GM12873 (cell line): Measurements from ENCODE around the gene RYR2.

Experiments
- TF ChIP-seq, protein P1 (sequence below): IDR thresholded peaks from 2 replicates; pipeline ENCODE4 v1.5.1; 2012; ENCODE audit warnings: low read depth, mild to moderate bottlenecking, moderate library complexity, low read length, control low read depth; ENCODE audit not compliant: insufficient read depth; ENCODE audit errors: missing control alignments

RYR2 gene

DNA sequence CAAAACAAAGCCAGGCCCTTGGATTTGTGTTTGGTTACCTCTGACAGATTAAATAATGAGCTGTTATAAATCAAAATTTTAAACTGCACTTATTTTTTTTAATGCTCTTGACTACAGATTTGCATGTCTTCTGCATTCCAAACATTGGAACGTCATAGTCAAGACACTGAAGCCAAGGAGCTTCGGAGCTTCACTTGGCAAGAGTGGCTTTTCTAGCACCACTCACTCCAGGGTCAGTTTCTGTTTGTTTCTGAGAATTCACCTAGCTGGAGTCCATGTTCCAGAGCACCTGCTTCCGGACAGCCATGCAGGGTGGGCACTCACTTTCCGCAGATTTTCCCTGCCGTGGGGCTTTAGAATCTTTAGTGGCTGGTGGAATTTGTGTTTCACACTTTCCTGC, 645.8 kb downstream of the RYR2 start:
- TF ChIP-seq, protein P1, sequence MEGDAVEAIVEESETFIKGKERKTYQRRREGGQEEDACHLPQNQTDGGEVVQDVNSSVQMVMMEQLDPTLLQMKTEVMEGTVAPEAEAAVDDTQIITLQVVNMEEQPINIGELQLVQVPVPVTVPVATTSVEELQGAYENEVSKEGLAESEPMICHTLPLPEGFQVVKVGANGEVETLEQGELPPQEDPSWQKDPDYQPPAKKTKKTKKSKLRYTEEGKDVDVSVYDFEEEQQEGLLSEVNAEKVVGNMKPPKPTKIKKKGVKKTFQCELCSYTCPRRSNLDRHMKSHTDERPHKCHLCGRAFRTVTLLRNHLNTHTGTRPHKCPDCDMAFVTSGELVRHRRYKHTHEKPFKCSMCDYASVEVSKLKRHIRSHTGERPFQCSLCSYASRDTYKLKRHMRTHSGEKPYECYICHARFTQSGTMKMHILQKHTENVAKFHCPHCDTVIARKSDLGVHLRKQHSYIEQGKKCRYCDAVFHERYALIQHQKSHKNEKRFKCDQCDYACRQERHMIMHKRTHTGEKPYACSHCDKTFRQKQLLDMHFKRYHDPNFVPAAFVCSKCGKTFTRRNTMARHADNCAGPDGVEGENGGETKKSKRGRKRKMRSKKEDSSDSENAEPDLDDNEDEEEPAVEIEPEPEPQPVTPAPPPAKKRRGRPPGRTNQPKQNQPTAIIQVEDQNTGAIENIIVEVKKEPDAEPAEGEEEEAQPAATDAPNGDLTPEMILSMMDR = no peak

DNA sequence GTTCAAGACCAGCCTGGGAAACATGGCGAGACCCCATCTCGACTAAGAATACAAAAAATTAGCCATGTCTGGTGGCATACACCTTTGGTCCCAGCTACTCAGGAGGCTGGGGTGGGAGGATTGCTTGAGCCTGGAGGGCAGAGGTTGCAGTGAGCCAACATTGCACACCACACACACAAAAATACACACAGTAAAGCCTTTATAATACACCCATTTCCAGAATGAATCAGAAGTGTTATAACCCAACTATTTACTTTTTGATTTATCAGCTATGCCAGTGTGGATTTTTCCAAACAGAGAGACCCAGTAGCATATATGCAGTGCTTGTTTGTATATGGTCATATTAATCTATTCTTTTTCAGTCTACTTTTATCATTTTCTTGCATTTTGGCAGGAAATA, 648.7 kb downstream of the RYR2 start:
- TF ChIP-seq, protein P1 = no peak

DNA sequence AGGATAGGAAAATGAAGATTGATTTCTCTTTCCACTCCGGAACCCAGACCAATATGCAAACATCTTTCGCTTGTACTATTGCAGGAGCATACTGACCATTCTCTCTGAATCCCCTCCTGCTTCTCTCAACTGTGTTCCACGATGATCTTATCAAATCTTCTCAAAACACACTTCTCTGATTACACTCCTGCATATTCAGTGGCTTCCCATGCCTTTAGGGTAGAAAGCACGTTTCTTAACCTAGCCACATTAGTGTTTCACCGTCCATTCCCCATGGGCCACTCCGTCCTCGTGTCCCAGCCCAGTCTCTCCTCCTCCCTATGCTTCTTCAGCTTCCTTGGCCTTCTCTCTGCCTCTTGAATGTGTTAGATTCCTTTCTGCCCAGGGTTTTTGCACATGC, 650.3 kb downstream of the RYR2 start:
- TF ChIP-seq, protein P1 = no peak

DNA sequence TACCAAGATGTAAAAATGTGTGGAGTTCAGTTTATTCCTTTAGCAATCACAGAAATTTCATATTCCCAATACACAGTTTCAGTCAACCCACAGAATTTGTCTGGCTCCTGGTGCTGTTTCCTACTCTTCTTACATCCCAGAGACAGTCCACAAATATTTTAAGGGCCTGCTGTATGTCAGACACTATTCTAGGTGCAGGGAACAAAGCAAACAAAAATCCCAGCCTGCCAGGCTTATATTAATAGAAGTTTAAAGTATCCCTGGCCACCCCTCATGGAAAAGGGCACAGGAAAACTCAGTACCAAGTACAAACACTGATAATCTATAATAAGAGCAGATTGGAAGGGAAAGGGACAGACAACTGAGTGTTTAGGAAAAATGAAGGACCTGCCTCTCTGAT, 653.9 kb downstream of the RYR2 start:
- TF ChIP-seq, protein P1 = no peak

DNA sequence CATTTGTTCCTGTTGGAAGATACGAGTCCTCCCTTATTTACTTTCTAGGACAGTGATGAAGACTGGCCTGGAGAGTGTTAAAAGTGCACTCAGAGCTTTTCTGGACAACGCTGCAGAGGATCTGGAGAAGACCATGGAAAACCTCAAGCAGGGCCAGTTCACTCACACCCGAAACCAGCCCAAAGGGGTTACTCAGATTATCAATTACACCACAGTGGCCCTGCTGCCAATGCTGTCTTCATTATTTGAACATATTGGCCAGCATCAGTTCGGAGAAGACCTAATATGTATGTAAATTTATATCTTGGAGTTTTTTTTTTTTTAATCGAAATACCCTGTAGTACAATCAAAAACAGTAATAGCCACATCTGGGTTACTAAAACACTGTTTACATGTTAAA, 658.2 kb downstream of the RYR2 start:
- TF ChIP-seq, protein P1 = no peak

DNA sequence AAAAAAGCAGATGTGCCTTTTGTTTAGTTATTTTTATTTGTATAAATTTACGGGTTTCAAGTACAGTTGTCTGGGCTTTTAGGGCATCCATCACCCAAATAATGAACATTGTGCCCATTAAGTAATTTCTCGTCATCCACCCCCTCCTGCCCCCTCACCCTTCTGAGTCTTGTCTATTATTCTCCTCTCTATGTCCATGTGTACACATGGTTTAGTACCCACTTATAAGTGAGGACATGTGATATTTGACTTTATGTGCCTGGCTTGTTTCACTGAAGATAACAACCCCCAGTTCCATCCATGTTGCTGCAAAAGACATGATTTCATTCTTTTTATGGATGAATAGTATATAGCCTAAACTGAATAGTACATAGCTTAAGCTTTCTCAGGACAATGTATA, 659.5 kb downstream of the RYR2 start:
- TF ChIP-seq, protein P1 = no peak

DNA sequence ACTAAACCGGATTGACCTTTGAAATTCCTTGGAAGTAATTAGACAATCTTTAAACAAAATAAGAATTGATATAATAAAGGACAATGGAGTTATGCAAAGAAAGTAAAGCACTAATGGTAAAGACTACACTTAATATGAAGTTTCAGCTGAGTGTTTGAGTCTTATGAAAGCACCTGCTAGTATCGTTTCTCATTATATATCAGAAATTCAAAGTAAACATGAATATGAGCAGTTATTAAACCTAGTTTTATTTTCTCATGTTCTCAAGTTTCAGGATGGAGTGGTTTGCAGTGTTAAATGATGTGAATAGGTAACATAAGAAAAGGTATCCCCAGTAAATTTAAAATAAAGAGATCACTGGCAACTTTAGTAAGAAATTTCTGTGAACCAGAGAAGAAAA, 660.2 kb downstream of the RYR2 start:
- TF ChIP-seq, protein P1 = no peak
